GM13977 (cell line): ENCODE measurements around the gene TMEM273.

Source experiments
- DNase-seq: peaks from one replicate; pipeline ENCODE4 v3.0.0; 2012; ENCODE audit warnings: low spot score
- in situ Hi-C: fragments of 300-500 bp; cut with MboI; formaldehyde crosslinking; loops from one replicate; pipeline ENCODE4 v1.12.0; 2022; ENCODE audit warnings: low sequenced_read_pairs, low pct_unique_long_range_greater_than_20kb, mixed read lengths, inconsistent platforms; ENCODE audit not compliant: unreplicated experiment
- TF ChIP-seq, protein P1 (sequence below): IDR thresholded peaks from 2 replicates; pipeline ENCODE4 v1.5.1; 2012; ENCODE audit warnings: mild to moderate bottlenecking, control low read depth; ENCODE audit not compliant: insufficient read depth; ENCODE audit errors: extremely low read depth, missing control alignments

Gene TMEM273

DNA sequence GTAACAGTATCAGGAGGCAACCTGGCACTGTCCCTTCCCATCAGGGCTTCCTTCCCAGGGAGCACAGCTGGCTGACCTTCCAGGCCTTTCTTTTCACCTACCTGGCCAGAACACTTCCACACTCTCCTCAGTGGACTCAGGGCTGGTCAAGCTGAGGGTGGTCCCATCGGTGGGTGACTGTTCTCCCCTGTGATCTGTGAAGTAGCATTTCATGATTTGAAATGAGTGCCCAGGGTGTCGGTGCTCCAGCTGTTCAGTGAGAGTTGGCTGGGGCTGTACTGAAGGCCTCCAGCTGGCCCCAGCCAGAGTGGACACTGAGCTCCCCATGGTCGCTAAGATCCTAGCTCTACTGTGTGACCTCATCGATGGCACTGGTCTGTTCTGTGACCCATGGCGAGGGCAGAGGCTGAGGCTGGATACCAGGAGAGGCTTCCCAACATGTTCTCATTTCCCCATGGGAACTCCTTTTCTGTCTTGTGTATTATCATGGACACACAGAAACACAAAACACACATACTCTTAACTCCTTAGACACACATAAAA is 54.4 kb downstream of the TMEM273 start, which contains the start of gene FAM170B:
Gene FAM170B, minus strand, starts transcription at position 316 of the 543 bp plus-strand sequence. Its CDS starts 103 bp downstream, at position 213.
- DNase-seq = no peak
- in situ Hi-C loops = no loop called here
- TF ChIP-seq, protein P1, sequence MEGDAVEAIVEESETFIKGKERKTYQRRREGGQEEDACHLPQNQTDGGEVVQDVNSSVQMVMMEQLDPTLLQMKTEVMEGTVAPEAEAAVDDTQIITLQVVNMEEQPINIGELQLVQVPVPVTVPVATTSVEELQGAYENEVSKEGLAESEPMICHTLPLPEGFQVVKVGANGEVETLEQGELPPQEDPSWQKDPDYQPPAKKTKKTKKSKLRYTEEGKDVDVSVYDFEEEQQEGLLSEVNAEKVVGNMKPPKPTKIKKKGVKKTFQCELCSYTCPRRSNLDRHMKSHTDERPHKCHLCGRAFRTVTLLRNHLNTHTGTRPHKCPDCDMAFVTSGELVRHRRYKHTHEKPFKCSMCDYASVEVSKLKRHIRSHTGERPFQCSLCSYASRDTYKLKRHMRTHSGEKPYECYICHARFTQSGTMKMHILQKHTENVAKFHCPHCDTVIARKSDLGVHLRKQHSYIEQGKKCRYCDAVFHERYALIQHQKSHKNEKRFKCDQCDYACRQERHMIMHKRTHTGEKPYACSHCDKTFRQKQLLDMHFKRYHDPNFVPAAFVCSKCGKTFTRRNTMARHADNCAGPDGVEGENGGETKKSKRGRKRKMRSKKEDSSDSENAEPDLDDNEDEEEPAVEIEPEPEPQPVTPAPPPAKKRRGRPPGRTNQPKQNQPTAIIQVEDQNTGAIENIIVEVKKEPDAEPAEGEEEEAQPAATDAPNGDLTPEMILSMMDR = no peak

DNA sequence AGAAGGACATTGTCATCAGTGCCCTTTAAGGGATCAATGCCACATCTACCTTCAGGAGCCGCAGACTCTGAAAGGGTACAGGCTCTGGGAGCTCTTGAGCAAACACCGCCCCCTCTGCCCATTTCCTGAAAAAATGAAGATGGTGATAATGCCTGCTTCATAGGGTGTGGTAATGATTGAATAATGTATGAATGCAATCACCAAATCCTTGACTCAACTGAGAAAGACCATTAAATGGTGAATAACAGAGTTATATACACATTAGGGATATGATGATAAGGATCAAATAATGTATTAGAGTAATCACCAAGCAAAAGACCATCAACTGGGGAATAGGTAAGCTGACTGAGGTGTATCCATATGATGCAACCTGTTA is 55.8 kb downstream of the TMEM273 start:
- no peak for DNase-seq
- in situ Hi-C loops = no loop called here
- TF ChIP-seq, protein P1 = no peak

DNA sequence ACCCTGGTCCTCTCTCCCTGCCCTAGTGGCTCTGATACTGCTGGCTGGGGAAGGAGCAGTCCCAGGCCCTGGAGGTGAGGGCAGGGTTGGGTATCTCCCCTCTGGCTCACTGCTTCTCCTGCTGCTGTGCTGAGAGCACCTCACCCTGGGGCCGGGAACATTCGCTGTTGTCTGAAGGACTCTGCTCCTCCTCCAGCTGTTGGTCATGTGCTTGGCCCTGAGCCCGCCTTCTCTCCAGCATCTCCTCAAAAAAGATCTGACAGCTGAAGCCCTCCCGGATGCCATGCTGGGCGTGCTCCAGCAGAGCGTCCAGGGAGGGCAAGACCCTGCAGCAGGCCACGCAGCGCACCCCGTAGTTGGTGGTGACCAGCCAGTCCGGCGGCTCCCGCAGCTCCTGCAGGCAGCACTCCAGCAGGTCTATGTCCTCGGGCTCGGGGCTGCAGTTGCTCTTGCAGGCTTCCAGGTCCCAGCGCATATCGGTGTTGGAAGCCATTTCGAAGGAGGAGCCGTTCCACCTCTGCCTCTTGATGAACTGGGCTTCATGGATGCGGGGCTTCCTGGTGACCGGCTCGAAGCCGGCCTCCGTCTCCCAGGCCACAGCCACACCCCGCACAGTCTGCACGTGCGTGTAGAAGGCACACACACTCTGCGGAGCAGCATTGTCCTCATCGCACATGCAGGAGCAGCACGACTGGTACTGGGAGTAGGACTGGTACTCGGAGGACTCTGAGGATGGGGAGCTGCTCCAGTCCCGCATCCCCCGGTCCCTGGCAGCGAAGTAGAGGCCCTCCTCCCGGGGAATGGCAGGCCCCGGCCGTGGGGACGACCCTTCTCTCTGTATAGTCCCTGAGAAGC is 56.5 kb downstream of the TMEM273 start:
- no peak for DNase-seq
- TF ChIP-seq, protein P1 = no peak
- in situ Hi-C loops = no loop called here

DNA sequence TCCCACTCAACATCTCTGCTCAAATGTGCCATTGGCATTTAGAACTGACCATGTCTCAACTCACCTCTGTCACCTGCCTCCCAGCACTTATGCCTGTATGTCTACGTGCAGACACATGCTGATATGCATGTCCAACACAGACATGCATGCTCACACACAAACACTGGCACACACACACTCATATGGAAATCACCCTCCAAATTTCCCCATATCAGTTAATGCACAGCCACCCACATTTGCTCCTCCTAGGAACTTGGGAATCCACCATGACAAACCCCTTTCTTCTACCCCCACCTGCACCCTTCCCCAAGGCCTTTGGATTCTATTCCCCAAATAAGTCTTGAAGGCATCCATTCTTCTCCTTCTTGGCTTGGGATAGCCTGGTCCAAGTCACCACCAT is 58.8 kb downstream of the TMEM273 start:
- no peak for DNase-seq
- in situ Hi-C loops = no loop called here
- TF ChIP-seq, protein P1 = no peak

DNA sequence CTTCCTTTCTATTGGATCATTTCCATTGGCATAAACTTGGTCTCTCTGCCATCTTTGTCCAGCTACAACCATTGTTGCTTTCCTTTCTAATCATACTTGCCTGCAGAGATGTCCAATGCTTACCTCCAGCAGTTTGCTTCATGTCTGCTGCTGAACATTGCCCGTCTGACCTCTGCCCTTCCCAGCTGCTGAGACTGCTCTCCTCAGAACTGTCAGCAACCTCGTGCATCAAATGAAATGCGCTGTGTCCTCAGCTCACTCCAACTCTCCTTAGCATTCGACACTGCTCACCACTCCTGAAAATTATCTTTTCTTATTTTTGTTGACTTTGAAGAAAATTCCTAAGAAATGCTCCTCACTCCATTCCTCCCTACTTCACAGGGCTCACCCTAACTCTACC is 59.3 kb downstream of the TMEM273 start:
- TF ChIP-seq, protein P1 = no peak
- no peak for DNase-seq
- in situ Hi-C loops = no loop called here

DNA sequence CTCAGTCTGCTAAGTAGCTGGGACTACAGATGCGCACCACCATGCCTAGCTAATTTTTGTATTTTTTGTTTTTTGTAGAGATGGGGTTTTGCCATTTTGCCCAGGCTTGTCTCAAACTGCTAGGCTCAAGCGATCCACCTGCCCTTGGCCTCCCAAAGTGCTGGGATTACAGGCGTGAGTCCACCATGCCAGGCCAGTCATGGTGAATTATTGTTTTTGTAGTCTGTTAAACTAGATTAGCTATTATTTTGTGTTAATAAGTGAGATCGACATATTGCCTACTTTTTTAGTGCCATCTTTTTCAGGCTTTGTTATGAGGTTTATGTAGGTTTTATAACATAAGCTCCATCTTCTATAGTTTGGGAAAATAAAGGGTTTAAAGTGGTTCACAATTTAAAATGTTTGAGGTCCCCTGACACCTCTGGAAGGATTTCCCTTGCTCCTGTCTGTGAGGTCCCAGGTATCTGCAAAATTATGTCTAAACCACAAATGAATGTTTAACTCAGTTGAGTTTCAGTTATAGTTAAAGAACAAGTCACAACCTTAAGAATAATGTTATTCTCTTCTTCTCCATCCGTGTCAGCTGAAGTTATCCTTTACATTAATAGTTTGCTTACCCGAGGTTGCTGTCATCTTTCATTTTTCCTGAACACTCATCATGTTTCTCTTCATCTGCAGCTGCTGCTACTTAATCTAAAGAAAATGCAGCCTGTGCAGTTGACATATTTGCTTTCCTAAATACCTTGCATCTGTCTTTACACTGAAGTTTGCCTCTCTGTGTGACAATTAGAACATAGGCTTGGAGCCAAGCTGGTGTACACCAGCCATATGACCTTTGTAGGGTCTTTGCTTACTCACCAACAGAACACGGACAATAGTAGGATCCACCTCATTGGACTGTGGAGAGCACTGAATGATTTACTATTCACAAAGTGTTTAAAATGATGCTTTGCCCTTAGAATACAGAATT is 63.9 kb downstream of the TMEM273 start:
- TF ChIP-seq, protein P1 = no peak
- DNase-seq = no peak
- in situ Hi-C loops = no loop called here
